HL-60/S4 treated with phorbol 12-myristate 13-acetate at 8.2 ng/mL for 4 days and 3 days (cell line): ENCODE data around the gene DAB1.

Experiments used
- in situ Hi-C: fragments of 300-500 bp; cut with MboI; formaldehyde crosslinking; loops from 2 replicates; pipeline ENCODE4 v1.15.0; 2022; ENCODE audit warnings: low sequenced_read_pairs

DAB1 gene

GRCh38 chr1:57179001-57179400 lies 244.9 kb downstream of the DAB1 start:
- in situ Hi-C loops: no loop called here

GRCh38 chr1:57175506-57175905 lies 248.4 kb downstream of the DAB1 start:
- in situ Hi-C loops: no loop called here

GRCh38 chr1:57172040-57172439 lies 251.8 kb downstream of the DAB1 start:
- in situ Hi-C loops: no loop called here

- in situ Hi-C loops: no loop called here
These were observed 255.9 kb downstream of the DAB1 start for GRCh38 chr1:57167997-57168396.

GRCh38 chr1:57165546-57165945 lies 258.3 kb downstream of the DAB1 start:
- in situ Hi-C loops: no loop called here

- in situ Hi-C loops: no loop called here
These were observed 259.3 kb downstream of the DAB1 start for GRCh38 chr1:57164584-57164983.

GRCh38 chr1:57163789-57164188 lies 260.1 kb downstream of the DAB1 start:
- in situ Hi-C loops: no loop called here

- in situ Hi-C loops: no loop called here
These were observed 260.5 kb downstream of the DAB1 start for GRCh38 chr1:57163325-57163724.

- in situ Hi-C loops: no loop called here
These were observed 261.1 kb downstream of the DAB1 start for GRCh38 chr1:57162607-57163261.

GRCh38 chr1:57160594-57160993 lies 263.3 kb downstream of the DAB1 start:
- in situ Hi-C loops: no loop called here

- in situ Hi-C loops: no loop called here
These were observed 265.3 kb downstream of the DAB1 start for GRCh38 chr1:57158604-57158998.

GRCh38 chr1:57157818-57158603 lies 265.8 kb downstream of the DAB1 start:
- in situ Hi-C loops: no loop called here

GRCh38 chr1:57156907-57157306 lies 267.0 kb downstream of the DAB1 start:
- in situ Hi-C loops: no loop called here

GRCh38 chr1:57146100-57146499 lies 277.8 kb downstream of the DAB1 start:
- in situ Hi-C loops: no loop called here

- in situ Hi-C loops: no loop called here
These were observed 280.9 kb downstream of the DAB1 start for GRCh38 chr1:57142999-57143398.

- in situ Hi-C loops: no loop called here
These were observed 281.7 kb downstream of the DAB1 start for GRCh38 chr1:57142169-57142568.

- in situ Hi-C loops: no loop called here
These were observed 285.3 kb downstream of the DAB1 start for GRCh38 chr1:57138432-57139078.

GRCh38 chr1:57137980-57138379 lies 285.9 kb downstream of the DAB1 start:
- in situ Hi-C loops: no loop called here

- in situ Hi-C loops: no loop called here
These were observed 289.1 kb downstream of the DAB1 start for GRCh38 chr1:57134803-57135202.

- in situ Hi-C loops: no loop called here
These were observed 290.2 kb downstream of the DAB1 start for GRCh38 chr1:57133686-57134085.

GRCh38 chr1:57132993-57133622 lies 290.8 kb downstream of the DAB1 start:
- in situ Hi-C loops: no loop called here
